ENCODE data around the gene CCDC174.
"Not testable (repeated sequence)": the region's sequence is repeated elsewhere in the genome, so short reads cannot be mapped to it uniquely, and the experiment has no call there.

The CCDC174 gene

GRCh38 chr3:14652360-14652907 is 872 bp downstream of the CCDC174 start:
- DNase-seq (ENCODE audit: low read depth in 3 of 3), result not testable (repeated sequence)

- no peak for DNase-seq (ENCODE audit: low read depth in 3 of 3)
Measured at GRCh38 chr3:14657579-14657978, 6.0 kb downstream of the CCDC174 start.

GRCh38 chr3:14658978-14659377 is 7.4 kb downstream of the CCDC174 start:
- no peak for DNase-seq (ENCODE audit: low read depth in 3 of 3)

- no peak for DNase-seq (ENCODE audit: low read depth in 3 of 3)
Measured at GRCh38 chr3:14660942-14661341, 9.4 kb downstream of the CCDC174 start.

- DNase-seq (ENCODE audit: low read depth in 3 of 3), result no peak
Measured at GRCh38 chr3:14663396-14664135, 12.0 kb downstream of the CCDC174 start.

DNA sequence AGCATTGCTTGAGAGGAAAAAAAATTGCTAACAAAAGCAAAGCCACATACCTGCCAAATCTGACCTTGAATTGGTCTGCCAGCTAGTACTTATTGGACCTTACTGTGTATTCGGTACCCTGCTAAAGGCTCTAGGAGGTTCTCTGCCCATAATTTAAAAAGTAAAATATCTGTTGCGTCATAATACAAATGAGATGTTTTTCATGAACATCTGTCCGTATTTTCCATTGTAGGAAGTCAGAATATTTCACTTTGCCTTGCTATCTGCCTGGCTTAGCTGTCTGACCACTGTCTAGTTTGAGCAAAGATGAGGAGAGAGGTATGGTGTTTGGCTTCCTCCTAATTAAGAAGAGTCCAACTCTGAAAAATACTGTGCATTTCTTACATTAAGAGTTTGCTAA is 12.6 kb downstream of the CCDC174 start:
- no peak for DNase-seq (ENCODE audit: low read depth in 3 of 3)

GRCh38 chr3:14672588-14672987 is 21.0 kb downstream of the CCDC174 start:
- DNase-seq (ENCODE audit: low read depth in 3 of 3), result no peak

DNA sequence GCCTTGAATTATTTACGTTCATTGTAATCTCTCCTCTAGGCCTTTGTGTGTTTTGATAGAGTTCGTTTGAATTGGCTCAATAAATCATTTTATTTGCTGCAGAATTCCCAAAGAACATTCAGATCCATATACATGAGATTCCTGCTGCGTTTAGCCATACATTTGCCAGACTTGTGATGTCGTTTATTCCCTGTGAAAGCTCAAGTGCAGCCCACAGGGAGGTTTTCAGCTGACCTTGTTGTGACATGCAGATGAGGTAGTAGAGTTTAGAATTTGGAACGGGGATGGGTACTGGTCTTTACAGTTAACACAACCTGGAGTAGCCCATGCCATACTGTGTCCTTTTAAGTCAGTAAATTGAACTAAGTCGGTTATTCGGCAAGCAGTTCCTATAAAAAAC is 23.3 kb downstream of the CCDC174 start, which contains the start of gene C3orf20:
TSS of gene C3orf20 (plus strand) at position 301 of the 400 bp plus-strand sequence. CDS start 7,573 bp downstream, outside the sequence.
- no peak for DNase-seq (ENCODE audit: low read depth in 3 of 3)

DNA sequence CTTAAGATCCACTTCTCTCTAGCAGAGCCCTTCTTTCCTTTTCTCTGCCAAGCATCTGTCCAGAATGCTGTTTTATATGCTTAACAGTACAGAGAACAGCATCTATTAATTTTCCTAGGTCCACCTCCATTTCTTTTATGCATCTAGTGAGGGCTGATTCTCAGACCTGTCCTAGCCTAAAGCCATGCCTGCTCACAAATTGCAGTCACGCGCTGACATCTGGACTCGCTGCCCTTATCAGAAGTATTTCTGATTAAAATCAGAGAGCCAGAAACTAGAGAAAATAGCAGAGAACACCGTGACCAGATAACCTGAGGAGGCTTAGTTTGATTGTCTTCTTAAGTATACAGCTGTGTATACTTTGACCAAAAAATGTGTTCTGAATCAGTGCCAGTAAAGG is 25.3 kb downstream of the CCDC174 start:
- no peak for DNase-seq (ENCODE audit: low read depth in 3 of 3)

GRCh38 chr3:14678015-14678503 is 26.5 kb downstream of the CCDC174 start:
- DNase-seq (ENCODE audit: low read depth in 3 of 3), result no peak

DNA sequence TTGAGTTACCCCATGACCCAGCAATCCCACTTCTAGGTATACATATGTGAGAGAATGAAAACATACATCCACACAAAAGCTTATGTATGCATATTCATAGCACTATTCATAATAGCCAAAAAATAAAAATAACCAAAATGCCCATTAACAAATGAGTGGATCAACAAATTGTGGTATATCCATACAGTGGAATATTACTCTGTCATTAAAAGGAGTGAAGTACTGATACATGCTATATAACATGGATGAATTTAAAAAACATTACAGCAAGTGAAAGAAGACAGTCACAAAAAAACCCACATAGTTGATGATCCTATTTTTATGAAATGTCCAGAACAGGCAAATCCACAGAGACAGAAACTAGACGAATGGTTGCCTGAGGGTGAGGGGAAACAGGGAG is 28.6 kb downstream of the CCDC174 start:
- no peak for DNase-seq (ENCODE audit: low read depth in 3 of 3)

DNA sequence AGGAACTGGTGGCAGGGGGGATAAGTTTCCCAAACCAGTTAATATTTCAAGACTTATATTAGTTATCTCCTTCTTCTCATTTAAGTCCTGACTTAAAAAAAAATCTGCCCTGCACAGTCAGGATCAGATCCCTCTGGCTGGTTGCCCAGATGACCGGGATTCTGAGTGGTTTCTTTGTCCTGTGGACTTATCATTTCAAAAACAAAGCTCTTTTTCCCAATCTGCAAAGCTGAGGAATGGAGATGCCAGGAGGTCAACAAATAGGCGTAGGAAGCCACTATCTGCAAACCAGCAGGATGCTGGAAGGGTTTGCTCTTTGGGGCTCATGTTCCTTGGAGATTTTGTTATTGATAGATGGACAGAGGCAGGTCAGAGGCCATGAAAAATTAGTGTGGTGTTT is 29.2 kb downstream of the CCDC174 start:
- DNase-seq (ENCODE audit: low read depth in 3 of 3), result no peak

DNA sequence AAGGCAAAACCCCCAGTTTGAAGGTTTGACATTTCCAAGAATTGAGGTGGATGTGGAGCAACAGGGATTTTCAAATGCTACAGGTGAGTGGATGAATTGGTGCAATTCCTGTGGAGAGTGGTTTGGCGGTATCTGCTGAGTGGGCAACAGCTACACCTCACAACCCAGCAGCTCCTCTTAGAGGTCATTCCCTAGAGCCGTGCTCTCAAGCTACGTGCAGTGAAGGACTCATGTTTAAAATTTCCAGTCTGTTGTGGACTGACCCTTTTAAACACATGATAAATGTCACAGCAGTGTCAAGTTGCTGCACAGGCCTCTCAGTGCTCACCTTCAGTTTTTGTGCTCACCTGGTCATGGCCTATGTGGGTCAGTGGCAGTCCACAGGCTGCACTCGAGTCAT is 32.9 kb downstream of the CCDC174 start:
- no peak for DNase-seq (ENCODE audit: low read depth in 3 of 3)

- DNase-seq (ENCODE audit: low read depth in 3 of 3), result no peak
Measured at GRCh38 chr3:14685179-14685578, 33.6 kb downstream of the CCDC174 start.

DNA sequence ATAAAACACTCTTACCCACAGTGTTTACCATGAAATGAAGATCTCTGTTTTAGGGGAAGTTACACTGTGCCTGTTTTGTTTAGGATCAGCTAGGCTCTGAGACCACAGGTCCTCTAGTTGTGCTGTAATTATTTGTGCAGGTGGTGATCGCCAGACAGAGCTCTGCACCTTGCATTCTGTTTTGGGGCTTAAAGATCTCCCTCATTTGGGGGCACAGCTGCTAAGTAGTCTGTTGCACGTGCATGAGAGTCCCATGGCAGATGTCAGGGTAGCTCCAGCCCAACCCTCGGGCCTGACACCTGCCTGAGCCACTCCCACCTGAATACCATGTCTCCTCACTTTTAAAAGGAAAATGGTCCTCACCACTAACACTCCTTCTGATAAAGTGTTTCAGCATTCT is 35.8 kb downstream of the CCDC174 start:
- no peak for DNase-seq (ENCODE audit: low read depth in 3 of 3)

DNA sequence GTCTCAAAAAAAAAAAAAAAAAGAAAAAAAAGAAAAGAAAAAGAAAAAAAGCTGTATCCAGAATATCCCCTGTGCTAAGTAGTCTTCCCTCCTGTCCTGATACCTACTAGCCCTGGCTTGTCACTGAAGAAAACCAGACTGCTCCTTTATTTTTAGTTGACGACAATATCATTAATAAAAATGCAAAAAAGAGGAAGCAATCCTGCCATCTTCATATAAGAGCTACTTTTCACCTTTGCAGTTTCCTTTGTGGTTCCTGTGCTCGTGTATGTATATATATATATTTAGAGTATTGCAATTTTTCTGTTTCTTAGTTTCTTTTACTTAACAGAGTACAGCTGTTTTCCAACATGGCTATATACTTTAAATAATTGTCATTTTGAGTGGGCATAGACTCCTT is 37.0 kb downstream of the CCDC174 start:
- no peak for DNase-seq (ENCODE audit: low read depth in 3 of 3)

DNA sequence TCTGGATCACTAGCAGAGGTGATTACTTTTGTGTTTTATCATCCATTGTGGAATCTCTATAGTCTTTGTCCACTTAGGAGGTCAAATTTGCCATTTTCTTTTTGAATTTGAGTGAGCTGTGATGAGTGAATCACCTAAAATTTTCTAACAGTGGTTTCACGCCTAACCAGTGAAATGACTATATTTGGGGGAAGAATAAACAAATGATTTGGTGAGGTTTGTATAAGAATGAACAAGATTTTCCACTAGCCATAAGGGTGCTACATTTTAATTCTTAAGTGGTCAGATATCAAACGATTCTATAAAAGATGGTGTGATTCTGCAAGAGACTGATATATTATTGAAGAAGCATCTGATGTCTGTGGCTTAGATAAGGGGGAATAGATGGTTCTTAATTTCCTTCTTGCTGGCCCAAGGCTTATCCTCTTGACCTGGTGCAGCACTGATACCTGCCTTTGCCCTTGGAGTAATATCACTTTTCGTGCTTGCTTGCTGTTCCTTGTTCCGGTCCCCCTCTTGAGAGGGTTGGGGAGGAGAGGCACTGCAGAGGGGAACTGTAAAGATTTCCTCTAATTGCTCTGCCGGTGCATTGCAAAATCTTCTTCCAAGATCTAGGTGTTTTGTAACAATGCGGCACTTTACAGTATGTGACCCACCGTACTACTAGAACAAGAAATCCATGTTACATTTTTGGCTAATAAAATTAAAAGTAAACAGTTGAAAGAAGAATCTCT is 37.9 kb downstream of the CCDC174 start:
- no peak for DNase-seq (ENCODE audit: low read depth in 3 of 3)

GRCh38 chr3:14691239-14691638 is 39.7 kb downstream of the CCDC174 start:
- DNase-seq (ENCODE audit: low read depth in 3 of 3), result no peak

GRCh38 chr3:14691719-14692118 is 40.2 kb downstream of the CCDC174 start:
- DNase-seq (ENCODE audit: low read depth in 3 of 3), result no peak

DNA sequence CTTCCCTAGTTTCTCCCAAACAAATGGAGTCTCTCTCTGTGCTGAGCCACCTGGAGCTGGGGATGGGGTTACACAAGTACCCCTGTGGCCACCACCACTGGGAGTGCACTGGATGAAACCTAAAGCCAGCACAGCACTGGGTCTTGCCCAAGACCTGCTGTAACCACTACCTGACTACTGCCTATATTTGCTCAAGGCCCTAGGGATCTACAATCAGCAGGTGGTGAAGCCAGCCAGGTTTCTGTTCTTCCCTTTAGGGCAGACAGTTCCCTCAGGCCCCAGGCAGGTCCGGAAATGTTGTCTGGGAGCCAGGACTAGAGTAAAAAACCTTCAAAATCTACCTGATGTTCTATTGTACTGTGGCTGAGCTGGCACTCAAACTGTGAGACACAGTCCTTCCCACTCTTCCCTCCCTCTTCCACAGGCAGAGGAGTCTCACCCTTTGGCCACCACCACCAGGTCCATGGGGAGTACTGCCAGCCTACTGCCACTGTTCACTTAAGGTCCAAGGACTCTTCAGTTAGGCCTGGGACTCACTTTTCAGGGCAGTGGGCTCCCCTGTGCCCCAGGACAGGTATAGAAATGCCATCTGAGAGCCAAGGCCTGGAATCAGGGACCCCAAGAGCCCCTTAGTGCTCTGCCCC is 47.2 kb downstream of the CCDC174 start:
- DNase-seq (ENCODE audit: low read depth in 3 of 3), result no peak

- no peak for DNase-seq (ENCODE audit: low read depth in 3 of 3)
Measured at GRCh38 chr3:14699643-14700042, 48.1 kb downstream of the CCDC174 start.

- no peak for DNase-seq (ENCODE audit: low read depth in 3 of 3)
Measured at GRCh38 chr3:14700891-14701290, 49.3 kb downstream of the CCDC174 start.
